ENCODE data around the gene CHCHD4.

Gene CHCHD4

GRCh38 chr3:14132120-14132519 lies 7.5 kb upstream of the CHCHD4 start:
- no peak for TF ChIP-seq CTCF (IDR thresholded peaks at IDR 0.05; ENCODE audit: insufficient read depth, low read depth, low read length, missing control alignments)
- no peak for DNase-seq (ENCODE audit: low read depth)
- no peak overlapping the region for H3K4me3 ChIP-seq (ENCODE audit: low read depth, low read length)

- no peak overlapping the region for H3K4me3 ChIP-seq (ENCODE audit: low read depth, low read length)
- TF ChIP-seq CTCF (IDR thresholded peaks at IDR 0.05; ENCODE audit: insufficient read depth, low read depth, low read length, missing control alignments): no peak
- DNase-seq (ENCODE audit: low read depth): no peak
These were observed 6.5 kb upstream of the CHCHD4 start for GRCh38 chr3:14131134-14131533.

GRCh38 chr3:14130707-14131106 lies 6.0 kb upstream of the CHCHD4 start:
- TF ChIP-seq CTCF (IDR thresholded peaks at IDR 0.05; ENCODE audit: insufficient read depth, low read depth, low read length, missing control alignments): no peak
- no peak for DNase-seq (ENCODE audit: low read depth)
- H3K4me3 ChIP-seq (ENCODE audit: low read depth, low read length): no peak overlapping the region

GRCh38 chr3:14130230-14130629 lies 5.6 kb upstream of the CHCHD4 start:
- H3K4me3 ChIP-seq (ENCODE audit: low read depth, low read length): no peak overlapping the region
- no peak for TF ChIP-seq CTCF (IDR thresholded peaks at IDR 0.05; ENCODE audit: insufficient read depth, low read depth, low read length, missing control alignments)
- no peak for DNase-seq (ENCODE audit: low read depth)

GRCh38 chr3:14129296-14129695 lies 4.6 kb upstream of the CHCHD4 start:
- H3K4me3 ChIP-seq (ENCODE audit: low read depth, low read length): no peak overlapping the region
- no peak for DNase-seq (ENCODE audit: low read depth)
- no peak for TF ChIP-seq CTCF (IDR thresholded peaks at IDR 0.05; ENCODE audit: insufficient read depth, low read depth, low read length, missing control alignments)

GRCh38 chr3:14128724-14129123 lies 4.1 kb upstream of the CHCHD4 start:
- H3K4me3 ChIP-seq (ENCODE audit: low read depth, low read length): no peak overlapping the region
- no peak for DNase-seq (ENCODE audit: low read depth)
- no peak for TF ChIP-seq CTCF (IDR thresholded peaks at IDR 0.05; ENCODE audit: insufficient read depth, low read depth, low read length, missing control alignments)

GRCh38 chr3:14127516-14128161 lies 3.0 kb upstream of the CHCHD4 start:
- no peak for TF ChIP-seq CTCF (IDR thresholded peaks at IDR 0.05; ENCODE audit: insufficient read depth, low read depth, low read length, missing control alignments)
- H3K4me3 ChIP-seq (ENCODE audit: low read depth, low read length): no peak overlapping the region
- no peak for DNase-seq (ENCODE audit: low read depth)
